ENCODE measurements around the gene SEMA7A. TPM values are rescaled to one million over a fixed set of nuclear protein-coding genes. Genes with fewer than 3 reads are reported as not detected.

SEMA7A gene
- total RNA-seq, 1 donor from 2014 or later, result 1.6 TPM

GRCh38 chr15:74434263-74435136, 742 bp upstream of the SEMA7A start:
- intact Hi-C loops (cut with DNase I), result loop anchor here (10.0 kb wide), 1 partner anchor 180 kb away; the partner anchor contains the start of gene CLK3
- ATAC-seq (peak; percentile 12), DNase-seq (ENCODE audit: missing footprints) (no peak)

GRCh38 chr15:74432968-74433591, 678 bp downstream of the SEMA7A start:
- ATAC-seq (no peak), DNase-seq (ENCODE audit: missing footprints) (no peak)
- intact Hi-C loops (cut with DNase I), result loop anchor here (10.0 kb wide), 1 partner anchor 182 kb away; the partner anchor contains the start of gene CLK3

- DNase-seq (ENCODE audit: missing footprints) (no peak), ATAC-seq (no peak)
- intact Hi-C loops (cut with DNase I), result loop anchor here (10.0 kb wide), 1 partner anchor 182 kb away; the partner anchor contains the start of gene CLK3
Measured at GRCh38 chr15:74432271-74432967, 1.3 kb downstream of the SEMA7A start.

- intact Hi-C loops (cut with DNase I), result loop anchor here (10.0 kb wide), 1 partner anchor 183 kb away; the partner anchor contains the start of gene CLK3
- no peak for ATAC-seq
- DNase-seq (ENCODE audit: missing footprints), result no peak
Measured at GRCh38 chr15:74431645-74432044, 2.1 kb downstream of the SEMA7A start.

GRCh38 chr15:74431116-74431515, 2.6 kb downstream of the SEMA7A start:
- no peak for ATAC-seq
- DNase-seq (ENCODE audit: missing footprints), result no peak
- intact Hi-C loops (cut with DNase I), result loop anchor here (10.0 kb wide), 1 partner anchor 184 kb away; the partner anchor contains the start of gene CLK3

GRCh38 chr15:74430510-74430951, 3.2 kb downstream of the SEMA7A start:
- no peak for DNase-seq (ENCODE audit: missing footprints)
- intact Hi-C loops (cut with DNase I), result loop anchor here (10.0 kb wide), 1 partner anchor 184 kb away; the partner anchor contains the start of gene CLK3

GRCh38 chr15:74429781-74430400, 3.9 kb downstream of the SEMA7A start:
- no peak for ATAC-seq
- intact Hi-C loops (cut with DNase I), result loop anchor here (10.0 kb wide), 1 partner anchor 185 kb away; the partner anchor contains the start of gene CLK3
- DNase-seq (ENCODE audit: missing footprints), result no peak

More at GRCh38 chr15:74430510-74430951, 3.2 kb downstream of the SEMA7A start:
- ATAC-seq, result no peak

GRCh38 chr15:74428970-74429780, 4.6 kb downstream of the SEMA7A start:
- intact Hi-C loops (cut with DNase I), result no loop called here
- DNase-seq (ENCODE audit: missing footprints), result peak; percentile 37
- ATAC-seq, result no peak

- ATAC-seq (no peak), DNase-seq (ENCODE audit: missing footprints) (peak; percentile 42)
- intact Hi-C loops (cut with DNase I), result no loop called here
Measured at GRCh38 chr15:74428442-74428787, 5.3 kb downstream of the SEMA7A start.

- DNase-seq (ENCODE audit: missing footprints) (peak; percentile 35), ATAC-seq (no peak)
- intact Hi-C loops (cut with DNase I), result no loop called here
Measured at GRCh38 chr15:74427607-74428441, 5.9 kb downstream of the SEMA7A start.

GRCh38 chr15:74426404-74427281, 7.1 kb downstream of the SEMA7A start:
- DNase-seq (ENCODE audit: missing footprints) (peak; percentile 53), ATAC-seq (no peak)
- intact Hi-C loops (cut with DNase I), result no loop called here

- DNase-seq (ENCODE audit: missing footprints), result no peak
- ATAC-seq, result no peak
- intact Hi-C loops (cut with DNase I), result no loop called here
Measured at GRCh38 chr15:74425630-74426029, 8.1 kb downstream of the SEMA7A start.

- DNase-seq (ENCODE audit: missing footprints), result no peak
- no peak for ATAC-seq
- intact Hi-C loops (cut with DNase I), result no loop called here
Measured at GRCh38 chr15:74424901-74425528, 8.7 kb downstream of the SEMA7A start.

- ATAC-seq, result no peak
- intact Hi-C loops (cut with DNase I), result no loop called here
- no peak for DNase-seq (ENCODE audit: missing footprints)
Measured at GRCh38 chr15:74423431-74424257, 10.1 kb downstream of the SEMA7A start.

All from Right ventricle myocardium inferior (tissue), 1 donor.